GM23338 (cell line): Measurements from ENCODE around the gene TTC39B. TPM values are rescaled to one million over a fixed set of nuclear protein-coding genes. Genes with fewer than 3 reads are reported as not detected.

ENCODE experiments used
- ATAC-seq: fragments of 200-7000 bp; cut with Tn5 transposase; 3 replicates; pipeline ENCODE4 v1.9.1; 2020
- DNase-seq: peaks from one replicate; pipeline ENCODE4 v3.0.0-alpha.2; 2015; ENCODE audit warnings: low spot score
- H2AFZ ChIP-seq: fragments of 200-600 bp; sonication (generic); 2 replicates; pipeline ENCODE4 v1.8.0; 2016; ENCODE audit warnings: antibody characterized with exemption, mild to moderate bottlenecking, moderate library complexity
- H3F3A ChIP-seq: fragments of 200-600 bp; sonication (generic); replicated peaks from 2 replicates; pipeline ENCODE4 v1.8.0; 2017; ENCODE audit warnings: antibody characterized with exemption, mixed run types, low read depth
- H3K27ac ChIP-seq: fragments of 200-600 bp; sonication (generic); 2 replicates; pipeline ENCODE4 v1.6.1; 2016; ENCODE audit warnings: low read depth
- H3K27me3 ChIP-seq: fragments of 200-600 bp; sonication (generic); 2 replicates; pipeline ENCODE4 v1.8.0; 2016; ENCODE audit warnings: mild to moderate bottlenecking, mixed run types, moderate library complexity; ENCODE audit not compliant: insufficient read depth
- H3K36me3 ChIP-seq: fragments of 200-600 bp; sonication (generic); 2 replicates; pipeline ENCODE4 v1.8.0; 2016; ENCODE audit warnings: mild to moderate bottlenecking; ENCODE audit not compliant: insufficient read depth
- H3K4me1 ChIP-seq: fragments of 200-600 bp; sonication (generic); 2 replicates; pipeline ENCODE4 v1.8.0; 2016; ENCODE audit warnings: mild to moderate bottlenecking, moderate library complexity; ENCODE audit not compliant: insufficient read depth
- H3K4me2 ChIP-seq: fragments of 200-600 bp; sonication (generic); 2 replicates; pipeline ENCODE4 v1.7.1; 2017; ENCODE audit warnings: mixed run types
- H3K4me3 ChIP-seq: fragments of 200-600 bp; sonication (generic); 2 replicates; pipeline ENCODE4 v1.6.1; 2016; ENCODE audit warnings: mixed run types
- H3K79me2 ChIP-seq: fragments of 200-600 bp; sonication (generic); replicated peaks from 2 replicates; pipeline ENCODE4 v1.8.0; 2017; ENCODE audit warnings: mild to moderate bottlenecking; ENCODE audit not compliant: insufficient read depth
- H3K9me2 ChIP-seq: fragments of 200-600 bp; sonication (generic); 2 replicates; pipeline ENCODE4 v1.8.0; 2017; ENCODE audit not compliant: insufficient read depth
- H4K20me1 ChIP-seq: fragments of 200-600 bp; sonication (generic); replicated peaks from 2 replicates; pipeline ENCODE4 v1.8.0; 2017; ENCODE audit warnings: mild to moderate bottlenecking; ENCODE audit not compliant: insufficient read depth
- H3K27ac Mint-ChIP-seq: 2 replicates; pipeline ENCODE4 v1.8.0; 2020; ENCODE audit warnings: inconsistent platforms, mild to moderate bottlenecking, moderate library complexity, mixed read lengths
- H3K27me3 Mint-ChIP-seq: 3 replicates; pipeline ENCODE4 v1.8.0; 2022; ENCODE audit warnings: low read depth, mild to moderate bottlenecking, moderate library complexity, mixed read lengths, inconsistent platforms; ENCODE audit not compliant: insufficient read depth, poor library complexity
- H3K36me3 Mint-ChIP-seq: 3 replicates; pipeline ENCODE4 v1.8.0; 2021; ENCODE audit warnings: low read depth, mild to moderate bottlenecking, inconsistent platforms, moderate library complexity, mixed read lengths
- H3K4me1 Mint-ChIP-seq: 3 replicates; pipeline ENCODE4 v1.8.0; 2020; ENCODE audit warnings: mild to moderate bottlenecking, inconsistent platforms, mixed read lengths
- H3K4me3 Mint-ChIP-seq: 3 replicates; pipeline ENCODE4 v1.8.0; 2021; ENCODE audit warnings: moderate library complexity, mild to moderate bottlenecking, inconsistent platforms, mixed read lengths
- H3K9me3 Mint-ChIP-seq: 3 replicates; pipeline ENCODE4 v1.8.0; 2020; ENCODE audit warnings: moderate library complexity, mild to moderate bottlenecking, inconsistent platforms, mixed read lengths
- ETS1 ChIP-seq: IDR thresholded peaks from 2 replicates; pipeline ENCODE4 v1.6.1; 2016; ENCODE audit warnings: antibody characterized with exemption
- EZH2 ChIP-seq: fragments of 200-600 bp; sonication (generic); IDR thresholded peaks from one replicate; pipeline ENCODE4 v1.8.0; 2017; ENCODE audit warnings: antibody characterized with exemption, mild to moderate bottlenecking, low read depth; ENCODE audit not compliant: unreplicated experiment
- POLR2AphosphoS5 ChIP-seq: IDR thresholded peaks from 2 replicates; pipeline ENCODE4 v1.6.1; 2016; ENCODE audit warnings: antibody characterized with exemption, low read depth
- REST ChIP-seq: IDR thresholded peaks from one replicate; pipeline ENCODE4 v1.6.1; 2018; ENCODE audit warnings: antibody characterized with exemption; ENCODE audit not compliant: unreplicated experiment
- polyA plus RNA-seq: library from polyadenylated mRNA; unstranded; fragments of >200 nt; fragmentation: Nextera tagmentation; extraction: Ambion mirVana; gene quantifications from 2 replicates; pipeline ENCODE4 v1.2.1, GENCODE V29; 2016
- small RNA-seq: library from RNA; depleted of rRNA; stranded (forward); fragments of <200 nt; gene quantifications from one replicate; pipeline ENCODE3, GENCODE V24; 2014; ENCODE audit warnings: low replicate concordance
- total RNA-seq: library from RNA; depleted of rRNA; stranded (reverse); fragments of >200 nt; shearing (Covaris generic); gene quantifications from 2 replicates; pipeline ENCODE4 v1.2.3, GENCODE V29; 2014; rRNA removed

The TTC39B gene
- total and polyA plus RNA-seq, 2 experiments from 2014 or later, result 2.8 to 11.1 TPM

GRCh38 chr9:15115041-15115440, 192.0 kb downstream of the TTC39B start:
- Mint-ChIP-seq H3K27ac (no peak overlapping the region), H3K27me3 (peaks cover 11% of the 10 kb centered on the region), H3K4me3 (no peak overlapping the region), H3K36me3 (no peaks in the 10 kb centered on the region), H3K9me3 (no peaks in the 10 kb centered on the region), H3K4me1 (peaks cover 22% of the 10 kb centered on the region)
- no peaks in the 10 kb centered on the region for H4K20me1 ChIP-seq
- no peaks in the 10 kb centered on the region for H3K36me3 ChIP-seq
- H3K79me2 ChIP-seq, result no peaks in the 10 kb centered on the region
- TF ChIP-seq POLR2AphosphoS5 (no peak), ETS1 (no peak), REST (no peak), EZH2 (no peak)
- H3K27me3 ChIP-seq, result no peaks in the 10 kb centered on the region
- H2AFZ ChIP-seq, result 0 out of 2 replicates have a peak overlapping the region, but pooled peaks have one; percentile 56
- DNase-seq, result no peak
- ATAC-seq, result no peak
- H3K4me3 ChIP-seq, result no peak overlapping the region
- H3K4me2 ChIP-seq, result no peak overlapping the region
- H3K9me2 ChIP-seq, result peaks cover 17% of the 10 kb centered on the region; the same call in 1 of the 2 replicates
- no peaks in the 10 kb centered on the region for H3F3A ChIP-seq
- H3K27ac ChIP-seq, result no peak overlapping the region
- H3K4me1 ChIP-seq, result peaks cover 9% of the 10 kb centered on the region; the same call in 1 of the 2 replicates

Small RNA genes lying within 50 kb of the gene (small RNA-seq; reads per million reads assigned to genes)
- not detected for gene RNU6-559P

Other genes with a start within 250 kb of the TTC39B start
- 35.2 and 36.2 TPM in 2 replicates for gene SNAPC3, start 115.7 kb upstream of the TTC39B start, total RNA-seq
- gene SNAPC3, start 115.7 kb upstream of the TTC39B start, polyA plus RNA-seq, result 15.6 and 20.9 TPM in 2 replicates
- gene PSIP1, start 203.8 kb upstream of the TTC39B start, total RNA-seq, result 332 and 351 TPM in 2 replicates
- gene PSIP1, start 203.8 kb upstream of the TTC39B start, polyA plus RNA-seq, result 839 and 989 TPM in 2 replicates
- 3.5 and 4.4 TPM in 2 replicates for gene CCDC171, start 245.8 kb upstream of the TTC39B start, total RNA-seq
- 3.5 and 5.1 TPM in 2 replicates for gene CCDC171, start 245.8 kb upstream of the TTC39B start, polyA plus RNA-seq